LNCaP clone FGC (cell line): ENCODE measurements around the gene FAM120AOS.
"Not testable (repeated sequence)": the region's sequence is repeated elsewhere in the genome, so short reads cannot be mapped to it uniquely, and the experiment has no call there.

Experiments
- DNase-seq: peaks from one replicate; pipeline ENCODE4 v3.0.0-alpha.2; 2011; ENCODE audit warnings: low read depth
- H3K4me3 ChIP-seq: 2 replicates; pipeline ENCODE4 v1.5.1; 2011; ENCODE audit warnings: mild to moderate bottlenecking, low read depth, low read length, control low read depth
- TF ChIP-seq, protein P1 (sequence below): IDR thresholded peaks from 2 replicates; pipeline ENCODE4 v1.5.1; 2012; ENCODE audit warnings: mild to moderate bottlenecking; ENCODE audit not compliant: control insufficient read depth, insufficient read depth; ENCODE audit errors: extremely low read depth

The FAM120AOS gene

DNA sequence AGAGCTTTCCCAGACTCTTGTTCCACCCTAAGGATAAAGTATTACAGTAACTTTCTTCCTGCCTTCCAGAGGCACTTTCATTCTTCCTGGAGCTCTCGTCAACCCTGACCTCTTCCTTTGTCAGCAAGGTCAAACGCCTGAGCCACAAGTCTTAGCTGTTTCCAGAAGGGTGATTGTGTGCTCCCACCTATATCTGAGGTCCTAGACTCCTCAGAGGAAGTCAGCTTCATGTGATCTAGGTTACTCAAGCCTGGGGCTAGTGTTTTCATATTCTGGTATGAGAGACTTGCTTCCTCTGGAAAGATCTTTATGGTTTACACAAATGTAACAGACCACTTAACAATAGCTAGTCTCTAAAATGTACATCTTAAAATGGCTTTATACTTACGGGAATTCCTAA, 7.3 kb downstream of the FAM120AOS start:
- TF ChIP-seq, protein P1, sequence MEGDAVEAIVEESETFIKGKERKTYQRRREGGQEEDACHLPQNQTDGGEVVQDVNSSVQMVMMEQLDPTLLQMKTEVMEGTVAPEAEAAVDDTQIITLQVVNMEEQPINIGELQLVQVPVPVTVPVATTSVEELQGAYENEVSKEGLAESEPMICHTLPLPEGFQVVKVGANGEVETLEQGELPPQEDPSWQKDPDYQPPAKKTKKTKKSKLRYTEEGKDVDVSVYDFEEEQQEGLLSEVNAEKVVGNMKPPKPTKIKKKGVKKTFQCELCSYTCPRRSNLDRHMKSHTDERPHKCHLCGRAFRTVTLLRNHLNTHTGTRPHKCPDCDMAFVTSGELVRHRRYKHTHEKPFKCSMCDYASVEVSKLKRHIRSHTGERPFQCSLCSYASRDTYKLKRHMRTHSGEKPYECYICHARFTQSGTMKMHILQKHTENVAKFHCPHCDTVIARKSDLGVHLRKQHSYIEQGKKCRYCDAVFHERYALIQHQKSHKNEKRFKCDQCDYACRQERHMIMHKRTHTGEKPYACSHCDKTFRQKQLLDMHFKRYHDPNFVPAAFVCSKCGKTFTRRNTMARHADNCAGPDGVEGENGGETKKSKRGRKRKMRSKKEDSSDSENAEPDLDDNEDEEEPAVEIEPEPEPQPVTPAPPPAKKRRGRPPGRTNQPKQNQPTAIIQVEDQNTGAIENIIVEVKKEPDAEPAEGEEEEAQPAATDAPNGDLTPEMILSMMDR, result no peak
- no peak overlapping the region for H3K4me3 ChIP-seq

DNA sequence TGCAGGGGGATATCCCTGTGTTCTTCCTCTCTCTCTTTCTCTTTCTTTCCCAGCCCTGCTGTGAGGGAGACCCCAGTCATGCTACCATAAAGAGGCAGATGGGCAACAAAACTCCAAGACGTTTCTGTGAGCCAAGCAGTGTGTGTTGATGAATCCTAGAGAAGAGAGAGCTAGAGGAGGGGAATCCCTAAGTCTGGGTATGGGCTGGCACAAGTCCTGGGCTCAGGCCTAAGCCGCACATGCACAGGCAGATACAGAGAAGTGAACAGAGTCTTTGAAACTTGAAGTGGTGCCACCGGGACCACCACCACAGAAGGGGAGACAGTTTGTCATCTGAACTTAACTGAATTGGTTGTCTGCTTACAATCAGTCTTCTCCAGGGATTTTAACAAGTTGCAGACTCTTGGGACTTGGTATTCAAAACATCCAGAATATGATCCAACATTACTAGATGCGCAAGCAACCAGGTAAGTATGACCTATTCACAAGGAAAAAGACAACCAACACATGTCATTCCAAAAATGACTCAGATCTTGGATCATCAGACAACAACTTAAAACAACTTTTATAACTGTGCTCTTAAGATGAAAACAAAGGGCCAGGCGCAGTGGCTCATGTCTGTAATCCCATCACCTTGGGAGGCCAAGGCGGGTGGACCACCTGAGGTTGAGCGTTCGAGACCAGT, 12.3 kb downstream of the FAM120AOS start:
- TF ChIP-seq, protein P1, result no peak
- DNase-seq, result no peak

More for the DNA sequence above, 7.3 kb downstream of the FAM120AOS start:
- no peak for DNase-seq

DNA sequence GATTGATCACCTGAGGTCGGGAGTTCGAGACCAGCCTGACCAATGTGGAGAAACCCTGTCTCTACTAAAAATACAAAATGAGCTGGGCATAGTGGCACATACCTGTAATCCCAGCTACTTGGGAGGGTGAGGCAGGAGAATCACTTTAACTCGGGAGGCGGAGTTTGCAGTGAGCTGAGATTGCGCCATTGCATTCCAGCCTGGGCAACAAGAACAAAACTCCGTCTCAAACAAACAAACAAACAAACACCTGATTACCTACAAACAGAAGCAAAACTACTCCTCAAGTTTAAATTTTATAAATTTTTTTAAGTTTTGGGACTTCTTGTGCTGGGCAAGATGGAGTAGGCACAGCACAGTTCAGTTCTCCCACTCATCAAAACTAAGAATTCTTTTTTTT, 14.1 kb downstream of the FAM120AOS start:
- not testable (repeated sequence) for DNase-seq, H3K4me3 ChIP-seq

More for the DNA sequence above, 12.3 kb downstream of the FAM120AOS start:
- H3K4me3 ChIP-seq, result no peak overlapping the region

DNA sequence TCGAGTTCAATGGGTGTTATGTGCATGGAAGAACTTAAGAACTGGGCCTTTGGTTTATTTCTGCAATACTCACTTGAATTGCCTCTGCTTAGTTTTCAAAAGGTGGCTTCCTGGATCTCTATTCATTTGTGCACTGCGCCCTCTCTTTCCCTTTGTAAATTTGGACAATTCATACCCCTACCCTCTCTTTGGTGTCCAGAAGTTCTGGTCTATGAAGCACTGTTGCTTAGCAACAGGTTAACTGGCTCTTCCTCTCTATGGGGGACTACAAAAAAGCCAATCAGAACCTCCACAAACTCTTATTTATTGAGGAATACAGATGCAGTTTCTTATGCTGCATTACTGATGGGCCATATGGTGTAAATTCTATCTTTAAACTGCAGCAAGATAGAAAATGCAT, 15.4 kb downstream of the FAM120AOS start:
- DNase-seq, result no peak
- TF ChIP-seq, protein P1, result no peak
- H3K4me3 ChIP-seq, result no peak overlapping the region

DNA sequence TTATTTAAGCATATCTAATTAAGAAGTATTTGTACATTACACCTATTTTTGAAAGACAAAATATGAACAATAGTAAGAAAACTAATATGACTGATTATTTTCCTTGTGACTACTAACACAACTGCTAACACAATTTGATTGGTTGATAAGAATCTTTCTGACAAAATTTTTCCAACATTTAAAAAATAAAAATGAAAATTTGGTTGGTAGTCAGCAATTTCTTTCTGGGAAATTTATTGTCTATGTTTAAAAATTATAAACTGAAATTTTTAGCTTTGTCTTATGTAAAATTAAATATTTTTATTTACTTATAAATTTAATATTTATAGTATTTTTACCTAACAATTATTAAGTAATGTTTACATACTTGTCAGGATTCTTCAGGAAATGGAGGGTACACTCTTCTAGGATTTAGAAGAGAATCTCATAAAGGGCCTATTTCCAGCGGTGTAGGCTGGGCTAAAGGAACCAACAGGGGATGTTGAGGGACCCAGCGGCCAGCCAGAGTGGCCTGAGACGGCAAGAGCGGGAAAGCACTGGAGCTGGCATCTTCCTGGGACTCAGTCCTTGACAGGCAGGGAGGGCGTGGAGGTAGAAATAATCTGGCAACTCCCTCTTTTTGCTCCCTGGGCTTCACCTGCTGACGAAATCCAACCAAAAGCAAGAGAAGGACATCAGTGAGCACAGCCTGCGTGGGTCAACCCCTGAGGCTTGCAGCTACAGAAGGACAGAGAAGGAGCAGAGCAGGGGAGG, 16.6 kb downstream of the FAM120AOS start:
- TF ChIP-seq, protein P1, result no peak
- no peak for DNase-seq
- H3K4me3 ChIP-seq, result no peak overlapping the region

DNA sequence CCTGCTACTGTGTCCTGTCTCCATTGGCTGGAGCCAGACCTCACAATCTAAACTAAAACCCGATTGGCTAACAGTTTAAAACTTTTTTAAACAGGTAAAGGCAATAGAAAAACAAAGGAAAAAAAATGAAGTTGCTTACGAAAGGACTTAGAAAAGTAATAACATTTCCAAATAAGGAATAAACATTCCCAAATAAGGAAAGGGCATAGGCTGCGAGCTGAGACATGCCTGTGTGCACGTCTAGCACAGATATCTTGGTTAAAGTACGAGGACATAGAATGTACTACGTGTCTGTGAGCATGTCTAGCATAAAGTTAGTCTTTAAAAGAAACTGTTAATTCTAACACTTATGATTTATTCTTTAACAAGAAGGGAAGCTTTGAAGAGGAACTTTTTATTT, 17.2 kb downstream of the FAM120AOS start:
- DNase-seq, result no peak
- no peak overlapping the region for H3K4me3 ChIP-seq
- TF ChIP-seq, protein P1, result no peak

DNA sequence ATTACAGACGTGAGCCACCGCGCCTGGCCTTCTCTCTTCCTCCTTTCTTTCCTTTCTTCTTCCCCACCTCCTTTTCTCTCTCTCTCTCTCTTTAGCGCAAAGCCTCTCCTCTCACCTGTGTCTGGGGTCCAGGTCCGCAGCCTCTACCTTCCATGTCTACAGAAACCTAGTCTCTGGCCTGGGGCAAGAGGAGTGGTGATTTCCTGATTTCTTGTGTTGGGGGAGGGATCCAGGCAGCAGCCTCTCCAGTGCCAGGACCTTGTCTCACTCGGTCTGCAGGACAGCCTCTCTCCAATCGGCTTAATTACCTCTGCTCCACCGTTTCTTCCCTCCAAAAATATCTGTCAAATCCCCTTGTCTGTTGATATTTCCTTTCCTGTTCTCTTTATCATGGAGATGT, 18.0 kb downstream of the FAM120AOS start:
- TF ChIP-seq, protein P1, result no peak
- no peak overlapping the region for H3K4me3 ChIP-seq
- DNase-seq, result no peak
